Right renal cortex interstitium (tissue), 3 donors: ENCODE results near the gene NPDC1. TPM values are rescaled to one million over a fixed set of nuclear protein-coding genes. Genes with fewer than 3 reads are reported as not detected.
"Not testable (repeated sequence)": the region's sequence is repeated elsewhere in the genome, so short reads cannot be mapped to it uniquely, and the experiment has no call there.

Source experiments
- DNase-seq, 3 donors: peaks; one replicate each; pipeline ENCODE4 v3.0.0-alpha.2; 2013; ENCODE audit warnings: low read depth in 3 of 3, low spot score in 2 of 3
- polyA plus RNA-seq, 3 donors: library from polyadenylated mRNA; unstranded; fragments of 120-200 nt; gene quantifications; one replicate each; pipeline ENCODE4 v1.2.1, GENCODE V29; 2013; ENCODE audit not compliant: insufficient read length in 3 of 3

NPDC1 gene
- polyA plus RNA-seq, 3 donors = 16.3 to 20.1 (median 18.7) TPM

DNA sequence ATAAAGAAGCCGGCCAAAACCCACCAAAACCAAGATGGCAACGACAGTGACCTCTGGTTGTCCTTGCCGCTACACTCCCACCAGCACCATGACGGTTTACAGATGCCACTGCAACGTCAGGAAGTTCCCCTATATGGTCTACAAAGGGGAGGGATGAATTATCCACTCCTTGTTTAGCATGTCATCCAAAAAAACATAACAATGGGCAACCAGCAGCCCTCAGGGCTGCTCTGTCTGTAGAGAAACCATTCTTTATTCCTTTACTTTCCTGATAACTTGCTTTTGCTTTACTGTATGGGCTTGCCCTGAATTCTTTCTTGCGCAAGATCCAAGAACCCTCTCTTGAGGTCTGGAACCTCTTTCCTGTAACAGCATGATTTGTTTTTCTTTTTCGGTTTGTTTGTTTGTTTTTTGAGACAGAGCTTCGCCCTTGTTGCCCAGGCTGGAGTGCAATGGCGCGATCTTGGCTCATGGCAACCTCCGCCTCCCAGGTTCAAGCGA lies 29.3 kb upstream of the NPDC1 start:
- DNase-seq = no peak

DNA sequence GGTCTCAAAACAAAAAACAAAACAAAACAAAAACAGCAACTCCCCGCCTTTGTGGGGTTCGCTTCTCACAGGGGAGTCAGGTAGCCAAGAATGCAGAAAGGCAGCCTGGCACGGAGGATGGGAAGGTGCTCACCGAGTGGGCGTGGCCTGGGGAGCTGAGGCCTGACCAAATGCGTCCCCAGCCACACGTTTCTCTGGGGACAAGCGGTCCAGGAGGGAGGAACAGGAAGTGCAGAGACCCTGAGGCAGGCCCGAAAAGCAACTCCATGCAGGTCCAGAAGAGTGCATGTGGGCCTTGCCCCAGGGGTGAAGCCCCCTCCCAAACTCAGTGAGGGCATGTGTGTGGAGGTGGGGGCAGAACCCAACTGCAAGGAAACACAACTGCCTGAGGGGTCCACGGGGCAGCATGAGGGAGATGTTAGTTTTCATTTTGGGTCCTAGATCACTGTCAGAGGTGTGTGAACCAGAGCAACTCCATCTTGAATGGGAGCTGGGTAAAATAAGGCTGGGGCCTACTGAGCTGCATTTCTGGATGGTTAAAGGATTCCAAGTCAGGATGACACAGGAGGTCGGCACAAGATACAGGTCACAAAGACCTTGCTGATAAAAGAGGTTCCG lies 28.8 kb upstream of the NPDC1 start:
- no peak for DNase-seq

DNA sequence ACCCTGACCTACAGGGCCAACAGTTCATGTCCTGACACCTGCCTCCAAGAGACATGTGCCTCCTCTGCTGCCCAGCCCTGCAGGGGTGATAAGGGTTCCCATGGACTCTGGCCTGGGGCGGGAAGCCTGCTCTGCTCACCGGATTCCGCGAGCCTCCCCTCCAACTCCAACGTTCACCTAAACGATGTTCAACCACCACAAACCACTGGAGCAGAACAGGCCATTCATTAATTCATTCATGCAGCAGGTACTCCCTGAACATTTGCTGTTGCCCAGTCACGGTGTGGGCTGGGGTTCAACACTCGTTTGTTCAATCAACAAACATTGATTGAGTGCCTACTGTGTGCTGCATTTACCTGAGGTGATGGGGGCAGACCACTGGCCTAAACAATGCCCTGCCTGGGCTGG lies 28.0 kb upstream of the NPDC1 start:
- DNase-seq = no peak

DNA sequence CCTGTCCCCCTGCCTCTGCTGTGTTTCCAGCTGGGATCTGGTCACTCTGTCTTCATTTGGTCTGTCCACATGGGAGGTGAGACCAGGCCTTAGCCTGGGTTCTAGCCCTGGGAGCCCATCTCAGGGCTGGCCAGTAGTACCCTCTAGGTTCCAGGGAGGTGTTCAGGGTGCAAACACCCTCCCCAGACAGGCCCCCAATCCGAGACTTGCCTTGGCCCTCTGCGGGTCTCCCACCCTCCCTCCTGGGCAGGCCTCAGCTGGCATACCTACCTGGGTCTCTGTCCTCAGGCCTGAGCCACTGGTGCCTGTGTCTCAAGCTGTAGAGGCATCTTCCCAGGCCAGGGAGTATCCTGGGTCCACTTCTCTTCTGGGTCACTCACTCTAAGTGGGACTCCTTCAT lies 25.3 kb upstream of the NPDC1 start:
- DNase-seq = no peak

DNA sequence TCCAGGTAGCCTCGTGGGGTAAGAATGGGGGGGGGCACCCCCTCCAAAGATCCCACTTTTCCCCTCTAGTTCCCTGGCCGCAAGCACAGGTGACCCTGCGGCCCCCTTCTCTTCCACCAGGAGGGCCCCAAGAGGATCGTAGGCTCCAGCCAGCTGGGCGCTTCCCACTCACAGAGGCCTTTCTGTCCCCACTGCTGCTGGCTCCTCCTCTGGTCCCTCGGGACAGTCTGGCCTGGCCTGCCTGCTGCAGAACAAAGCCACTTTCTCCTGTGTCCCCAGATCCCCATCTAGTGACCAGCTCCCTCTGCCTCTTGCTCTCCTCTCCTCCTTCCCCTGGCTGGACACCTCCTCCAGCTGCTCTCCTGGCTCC lies 24.9 kb upstream of the NPDC1 start:
- DNase-seq = no peak

DNA sequence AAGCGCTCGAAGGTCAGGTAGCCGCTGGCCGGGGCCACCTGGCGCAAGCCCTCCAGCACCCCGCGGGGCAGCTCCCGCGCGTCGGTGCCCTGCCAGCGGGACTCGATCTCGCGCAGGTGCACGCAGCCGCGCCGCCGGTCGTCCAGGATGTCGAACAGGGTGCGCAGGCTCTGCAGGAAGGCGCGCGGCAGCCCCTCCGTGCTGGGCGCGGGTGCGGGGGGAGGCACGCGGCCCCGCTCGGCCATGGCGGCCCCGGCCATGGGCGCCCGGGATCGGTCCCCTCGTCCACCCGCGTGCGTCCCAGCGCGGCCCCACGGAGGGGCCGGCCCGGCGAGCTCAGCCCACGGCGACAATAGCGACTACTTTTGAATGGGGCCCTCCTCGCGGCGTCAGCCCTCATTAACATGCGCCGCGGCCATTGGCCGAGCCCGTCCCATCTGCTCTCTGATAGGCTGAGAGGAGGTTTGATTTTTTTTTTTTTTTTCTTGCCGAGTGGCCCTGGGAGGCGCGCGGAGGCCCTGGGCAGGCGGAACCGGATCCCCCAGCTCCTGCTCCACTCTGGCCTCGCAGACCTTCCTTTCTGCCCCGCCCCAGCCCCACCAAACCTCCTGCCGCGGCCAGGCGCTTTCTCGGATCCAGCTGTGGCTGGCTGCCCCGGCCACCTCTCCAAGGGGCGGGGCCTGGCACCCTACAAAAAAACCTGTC lies 24.4 kb upstream of the NPDC1 start, which contains the start of gene SAPCD2:
TSS of gene SAPCD2 (minus strand) at position 357 of the 705 bp plus-strand sequence. CDS start at position 260, 97 bp downstream.
- DNase-seq = peak in 1 of 3 donors; percentile 69

DNA sequence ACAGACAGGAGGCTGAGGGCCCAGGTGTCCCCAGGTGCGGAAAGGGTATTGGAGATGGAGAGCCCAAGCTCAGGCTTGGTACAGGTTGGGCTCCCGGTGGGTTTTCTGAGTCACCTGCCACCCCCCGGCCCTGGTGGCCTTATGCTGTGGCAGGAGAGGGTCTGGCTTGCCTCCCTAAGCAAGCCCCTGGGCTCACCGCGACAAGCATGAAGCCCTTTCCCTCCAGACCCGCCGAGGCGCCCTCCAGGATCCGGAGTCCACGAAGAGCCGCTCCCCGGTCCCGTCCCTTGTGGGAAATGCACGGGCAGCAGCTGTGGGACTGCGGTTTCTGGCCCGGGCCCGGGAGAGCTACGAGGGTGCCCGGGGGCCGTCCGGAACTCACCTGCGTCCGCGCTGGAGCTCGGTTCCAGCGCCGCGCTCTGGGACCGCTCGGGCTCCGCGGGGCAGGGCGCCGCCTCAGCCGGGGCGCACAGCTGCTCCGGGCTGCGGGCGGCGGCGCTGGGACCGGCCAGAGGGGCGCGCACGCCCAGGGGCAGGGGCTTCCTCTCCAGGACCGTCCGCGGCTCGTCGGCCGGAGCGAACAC lies 23.6 kb upstream of the NPDC1 start:
- no peak for DNase-seq

DNA sequence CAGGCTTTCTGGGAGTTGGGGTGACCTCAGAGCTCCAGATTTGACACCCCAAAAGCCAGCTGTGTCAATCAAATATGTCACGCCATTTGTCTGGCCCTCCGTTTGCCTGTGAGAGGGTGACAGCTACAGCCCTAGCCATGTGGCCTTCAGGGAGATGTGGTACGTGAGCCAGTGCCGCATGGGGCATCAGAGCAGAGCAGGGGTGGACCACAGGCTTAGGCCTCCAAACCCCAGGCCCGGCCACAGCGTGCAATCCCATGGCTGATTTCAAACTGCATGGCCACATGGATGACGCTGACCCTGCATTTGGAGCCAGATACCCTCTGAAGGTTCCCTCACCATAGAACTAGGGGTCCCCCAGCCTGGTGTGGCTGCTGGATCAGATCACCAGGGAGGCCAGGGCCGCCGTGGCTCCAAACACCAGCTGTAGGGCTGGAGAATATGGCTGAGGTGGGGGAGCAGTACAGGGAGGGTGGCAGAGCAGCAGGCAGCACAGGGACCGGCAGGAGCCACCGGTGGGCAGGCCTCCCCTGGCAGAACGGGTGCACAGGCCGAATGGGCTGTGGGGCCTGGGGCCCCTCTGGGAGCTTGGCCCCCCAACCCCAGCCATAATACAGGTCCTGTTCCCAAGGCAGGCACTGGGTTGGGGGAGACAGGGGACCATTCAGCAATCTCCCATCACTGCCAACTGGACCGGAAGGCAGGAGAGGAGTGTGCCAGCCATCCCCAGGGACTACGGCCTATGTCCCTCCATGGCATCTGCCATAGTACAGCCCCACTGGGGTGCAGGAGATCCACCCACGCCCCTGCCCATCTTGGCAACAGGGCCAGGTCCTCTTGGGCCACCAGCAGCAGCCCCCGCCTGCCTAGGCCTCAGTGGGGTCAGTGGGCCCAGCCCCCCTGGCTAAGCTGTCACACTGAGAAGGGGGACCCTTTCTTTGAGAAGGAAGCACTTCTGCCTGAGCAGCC lies 22.8 kb upstream of the NPDC1 start:
- no peak for DNase-seq

DNA sequence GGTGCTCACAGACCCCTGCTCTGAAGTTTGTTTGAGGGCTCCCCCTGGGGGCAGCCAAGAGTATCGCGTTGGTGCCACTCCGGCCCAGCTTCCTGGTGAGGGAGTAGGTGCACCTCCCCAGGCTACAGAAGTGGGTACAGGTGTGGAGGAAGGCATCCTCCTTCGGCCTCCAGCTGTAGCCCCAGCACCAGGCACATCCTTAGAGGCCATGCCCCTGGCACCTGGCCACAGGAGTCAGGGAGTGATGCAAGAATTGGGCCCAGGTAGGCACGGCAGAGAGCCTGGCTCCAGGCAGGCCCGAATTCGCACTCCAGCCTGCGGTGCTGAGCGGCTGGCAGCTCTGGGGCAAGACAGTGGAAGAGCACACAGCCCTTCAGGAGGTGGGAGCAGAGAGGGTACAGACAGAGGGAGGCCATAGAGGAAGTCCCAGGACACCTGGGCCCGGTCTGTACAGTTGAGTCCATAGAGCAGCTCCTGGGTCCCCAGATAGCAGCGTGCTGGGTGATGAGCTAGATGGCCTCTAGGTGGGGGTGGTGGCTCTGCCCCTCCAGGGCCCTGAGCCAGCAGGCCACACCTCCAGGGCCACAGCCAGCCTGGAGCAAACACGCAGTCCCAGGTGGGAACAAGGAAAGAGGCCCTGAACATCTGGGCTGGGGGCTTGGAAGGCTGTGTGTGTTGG lies 22.0 kb upstream of the NPDC1 start:
- DNase-seq = no peak

DNA sequence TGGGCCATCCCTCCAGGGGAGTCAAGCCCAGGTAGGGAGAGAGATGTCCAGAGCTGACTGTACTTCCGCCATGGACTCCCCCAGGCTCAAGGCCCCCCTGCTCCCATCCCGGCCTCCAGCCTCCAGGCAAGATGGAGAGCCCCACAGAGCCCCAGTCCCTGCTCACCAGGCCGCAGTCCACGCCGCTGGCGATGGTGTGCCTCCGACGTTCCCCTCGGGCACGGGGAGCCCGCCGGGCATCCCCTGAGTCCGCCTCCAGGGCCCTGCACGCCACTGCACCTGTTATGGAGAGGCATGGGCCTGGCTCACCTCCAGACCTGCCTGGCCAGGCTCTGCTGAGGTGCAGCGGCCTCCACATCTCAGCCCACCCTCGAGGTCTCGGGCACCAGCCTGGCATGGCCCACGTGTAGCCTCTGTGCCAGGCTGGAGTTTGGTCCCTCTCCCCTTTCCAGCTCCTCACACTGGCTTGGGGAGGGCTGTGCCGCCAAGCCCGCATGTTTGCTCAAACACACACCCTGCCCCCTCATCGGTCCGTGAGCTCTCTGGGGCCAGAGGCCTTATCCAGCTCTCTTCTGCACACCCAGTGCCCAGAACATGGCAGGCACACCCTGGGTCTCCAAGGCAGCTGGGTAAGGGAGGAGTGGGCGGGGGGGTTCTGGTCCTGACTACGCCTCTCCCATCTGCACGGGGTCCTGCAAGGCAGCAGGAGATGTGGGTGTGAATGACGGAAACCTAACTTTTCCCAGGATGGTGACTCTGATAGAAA lies 20.3 kb upstream of the NPDC1 start:
- no peak for DNase-seq

DNA sequence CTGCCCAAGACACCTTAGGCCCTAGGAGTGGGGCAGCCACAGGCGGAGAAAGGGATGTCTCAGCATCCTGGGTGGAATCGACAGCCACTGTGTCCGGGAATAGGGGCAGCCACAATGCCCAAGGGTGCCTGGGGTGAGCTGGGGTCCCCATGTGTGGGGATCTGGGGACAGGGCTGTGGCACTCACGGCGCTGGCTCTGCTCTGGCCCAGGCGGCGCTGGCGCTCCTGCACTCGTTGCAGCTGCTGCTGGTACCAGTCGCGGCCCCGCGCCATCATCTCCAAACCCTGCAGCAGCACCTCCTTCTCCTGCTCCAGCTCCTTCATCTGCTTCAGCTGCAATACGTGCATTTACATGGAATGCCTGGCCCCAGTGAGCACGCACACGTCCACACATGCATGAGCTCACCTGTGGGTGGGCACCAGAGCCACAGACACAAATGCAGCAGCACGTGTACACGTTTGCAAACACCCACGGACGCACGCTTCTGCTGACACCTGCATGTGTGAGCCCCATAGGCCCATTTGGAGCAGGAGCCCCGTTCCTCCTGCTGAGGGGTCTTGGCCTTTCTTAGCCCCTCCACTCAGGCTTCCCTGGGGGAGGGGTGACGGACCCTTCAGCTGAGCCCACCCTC lies 19.5 kb upstream of the NPDC1 start:
- DNase-seq = no peak

DNA sequence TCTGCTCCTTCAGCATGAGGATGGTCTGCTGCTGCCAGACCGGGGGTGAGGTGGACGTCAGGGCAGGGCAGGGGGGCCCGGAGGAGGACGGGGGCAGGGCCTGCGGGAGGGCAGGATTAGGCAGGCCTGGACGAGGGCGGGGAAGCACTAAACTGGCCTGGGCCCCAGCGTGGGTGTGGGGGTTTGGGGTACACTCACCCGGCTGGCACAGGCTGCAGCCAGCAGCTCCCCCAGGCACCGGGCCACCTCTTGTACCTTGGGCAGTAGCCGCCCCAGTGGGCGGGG lies 18.8 kb upstream of the NPDC1 start:
- no peak for DNase-seq

DNA sequence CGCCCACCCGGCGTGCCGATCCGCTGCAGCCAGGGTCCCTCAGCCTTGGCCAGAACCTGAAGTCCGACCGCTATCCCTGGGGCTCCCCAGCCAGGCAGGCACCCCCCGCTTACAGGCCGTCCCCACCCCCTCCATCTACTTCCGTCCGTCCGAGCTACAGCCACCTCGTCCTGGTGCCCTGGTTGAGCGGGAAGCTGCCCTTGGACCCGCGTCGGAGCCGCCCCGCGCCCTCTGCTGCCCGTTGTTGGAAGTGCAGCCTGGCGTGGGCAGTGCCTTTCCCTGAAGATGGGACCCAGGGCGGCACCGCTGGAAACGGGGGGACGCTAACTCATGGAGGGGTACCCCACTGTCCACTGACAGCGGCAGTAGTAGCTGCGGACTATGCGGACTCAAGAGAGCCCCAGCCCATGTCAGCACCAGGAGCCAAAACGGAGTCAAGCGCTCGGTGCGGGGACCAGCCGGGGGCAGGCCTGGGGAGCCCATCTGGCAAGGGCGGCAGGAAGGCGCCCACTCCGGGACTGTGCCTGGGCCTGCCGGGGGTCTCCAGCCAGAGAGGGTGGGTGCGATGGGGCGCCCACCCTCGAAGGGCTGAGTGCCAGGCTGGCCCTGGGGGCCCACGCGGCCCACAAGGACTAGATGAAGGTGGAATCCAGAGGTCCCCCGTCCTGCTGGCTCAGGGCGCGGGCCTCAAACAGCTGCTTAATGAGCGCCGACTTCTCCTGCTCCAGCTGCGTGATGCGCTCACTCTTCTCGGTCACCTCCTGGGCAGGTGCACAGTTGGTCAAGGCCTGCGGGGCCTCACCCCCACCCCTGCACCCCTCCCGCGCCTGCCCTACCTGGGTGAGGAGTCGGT lies 18.3 kb upstream of the NPDC1 start:
- DNase-seq = no peak

DNA sequence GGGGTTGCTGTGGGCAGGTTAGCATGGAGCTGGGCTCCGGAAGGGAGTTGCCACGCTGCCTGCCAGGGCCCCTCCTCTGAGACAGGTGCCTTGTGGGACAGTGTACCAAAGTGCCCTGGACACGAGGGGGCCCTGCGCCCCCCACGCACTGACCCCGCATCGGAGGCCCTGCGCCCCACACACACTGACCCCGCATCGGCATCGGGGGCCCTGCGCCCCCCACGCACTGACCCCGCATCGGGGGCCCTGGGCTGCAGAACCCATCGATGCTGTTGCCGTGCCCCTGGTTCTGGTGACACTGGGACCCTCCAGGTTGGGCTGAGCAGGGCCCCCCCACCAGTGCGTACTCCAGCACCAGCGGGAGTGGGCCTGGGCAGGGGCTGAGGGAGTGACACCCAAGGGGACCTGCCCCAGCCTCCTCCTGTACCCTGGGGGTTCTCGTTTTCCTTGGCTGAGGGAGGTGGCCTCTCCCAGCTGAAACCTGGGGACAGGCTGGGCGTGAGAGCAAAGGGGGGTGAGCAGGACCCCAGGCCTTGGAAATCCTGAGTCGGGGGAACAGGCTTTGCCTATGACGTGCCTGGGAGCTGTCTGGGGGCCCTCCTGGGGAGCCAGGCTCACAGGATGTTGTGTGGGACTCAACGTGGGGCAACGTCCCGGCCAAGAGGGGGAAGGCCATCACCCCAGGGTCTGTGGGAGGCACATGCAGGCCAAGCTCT lies 17.5 kb upstream of the NPDC1 start:
- no peak for DNase-seq

DNA sequence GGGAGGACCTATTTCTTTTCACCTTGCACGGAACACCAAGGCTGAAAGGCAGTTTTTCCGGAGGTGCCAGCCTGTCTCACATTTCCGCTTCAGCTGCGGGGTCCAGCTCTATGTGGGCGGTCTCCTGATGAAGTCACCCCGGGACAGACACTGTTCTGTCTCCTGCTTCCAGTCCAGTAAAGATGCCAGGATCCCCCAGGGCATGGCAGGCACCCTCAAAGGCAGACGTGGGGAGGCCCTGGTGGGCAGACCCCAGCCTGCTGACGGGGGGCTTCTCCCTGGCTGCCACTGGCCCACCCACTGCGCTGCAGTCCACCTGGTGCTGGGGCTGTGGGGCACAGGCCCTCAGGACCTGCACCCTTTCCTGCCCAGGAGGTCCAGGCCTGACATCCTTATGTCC lies 16.8 kb upstream of the NPDC1 start:
- DNase-seq = not testable (repeated sequence)

DNA sequence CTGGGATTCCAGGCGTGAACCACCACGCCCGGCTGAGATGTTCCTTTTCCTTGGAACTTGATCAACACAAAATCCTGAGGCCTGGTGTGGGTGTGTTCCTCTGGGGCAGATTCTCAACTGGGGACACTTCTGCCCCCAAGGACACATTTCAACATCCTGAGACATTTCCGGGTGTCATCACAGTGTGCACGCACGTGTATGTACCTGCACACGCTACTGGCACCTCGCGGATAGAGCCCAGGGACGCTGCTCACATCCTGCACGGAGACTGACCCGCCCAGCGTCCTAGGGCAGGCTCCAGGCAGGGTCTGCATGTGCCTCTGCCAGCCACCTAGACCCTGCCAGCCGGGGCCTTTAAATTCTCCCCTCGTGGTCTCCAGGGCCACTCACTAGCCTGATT lies 16.4 kb upstream of the NPDC1 start:
- no peak for DNase-seq

DNA sequence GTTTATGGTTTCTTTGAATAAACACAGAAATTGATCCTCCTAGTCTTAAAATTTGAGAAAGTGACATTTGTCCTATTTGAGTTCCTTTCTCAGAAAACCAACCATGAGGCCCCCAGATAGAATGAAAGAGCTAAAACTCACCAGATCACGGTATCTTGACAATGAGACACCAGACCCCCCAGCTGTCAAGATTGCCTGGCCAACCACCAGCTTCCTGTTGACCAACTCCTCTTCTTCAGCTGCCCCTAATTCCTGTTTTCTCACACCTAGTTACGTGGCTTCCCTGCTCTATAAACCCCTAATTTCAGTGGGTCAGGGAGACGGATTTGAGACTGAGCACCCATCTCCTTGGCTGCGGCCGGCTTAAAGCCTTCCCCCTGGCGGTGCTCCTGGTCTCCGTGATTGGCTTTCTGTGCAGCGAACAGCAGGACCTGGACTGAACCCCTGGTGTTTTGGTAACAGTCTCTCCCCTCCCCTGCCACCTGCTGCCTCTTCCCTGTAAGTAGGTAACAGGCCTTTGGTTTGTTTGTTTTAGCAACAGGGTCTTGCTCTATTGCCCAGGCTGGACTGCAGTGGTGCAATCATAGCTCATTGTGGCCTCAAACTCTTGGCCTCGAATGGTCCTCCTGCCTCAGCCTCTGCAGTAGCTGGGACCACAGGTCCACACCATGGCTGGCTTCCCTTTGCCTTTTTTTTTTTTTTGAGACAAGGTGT lies 12.7 kb upstream of the NPDC1 start:
- no peak for DNase-seq
